ENCODE results near the gene TESPA1. TPM values are rescaled to one million over a fixed set of nuclear protein-coding genes. Genes with fewer than 3 reads are reported as not detected.

TESPA1 gene
- polyA plus RNA-seq, 1 donor = 1.5 TPM

GRCh38 chr12:54983536-54984101 lies 943 bp downstream of the TESPA1 start:
- DNase-seq = no peak

- DNase-seq = no peak
Measured at GRCh38 chr12:54981796-54982195, 2.8 kb downstream of the TESPA1 start.

- DNase-seq = no peak
Measured at GRCh38 chr12:54980341-54980740, 4.2 kb downstream of the TESPA1 start.

GRCh38 chr12:54977857-54978256 lies 6.7 kb downstream of the TESPA1 start:
- no peak for DNase-seq

GRCh38 chr12:54977155-54977554 lies 7.4 kb downstream of the TESPA1 start:
- DNase-seq = no peak

- DNase-seq = no peak
Measured at GRCh38 chr12:54975875-54976274, 8.7 kb downstream of the TESPA1 start.

- DNase-seq = no peak
Measured at GRCh38 chr12:54975272-54975671, 9.3 kb downstream of the TESPA1 start.

GRCh38 chr12:54974279-54974678 lies 10.3 kb downstream of the TESPA1 start:
- DNase-seq = no peak

- DNase-seq = no peak
Measured at GRCh38 chr12:54973556-54973955, 11.0 kb downstream of the TESPA1 start.

- no peak for DNase-seq
Measured at GRCh38 chr12:54970741-54971140, 13.8 kb downstream of the TESPA1 start.

GRCh38 chr12:54968181-54968730 lies 16.3 kb downstream of the TESPA1 start:
- DNase-seq = no peak

- DNase-seq = peak; percentile 35
Measured at GRCh38 chr12:54967461-54967860, 17.1 kb downstream of the TESPA1 start.

GRCh38 chr12:54961190-54961589 lies 23.4 kb downstream of the TESPA1 start:
- no peak for DNase-seq

- DNase-seq = no peak
Measured at GRCh38 chr12:54959291-54960018, 25.1 kb downstream of the TESPA1 start.

GRCh38 chr12:54958048-54958658 lies 26.4 kb downstream of the TESPA1 start:
- DNase-seq = peak; percentile 66

- DNase-seq = no peak
Measured at GRCh38 chr12:54956818-54957641, 27.5 kb downstream of the TESPA1 start.

- no peak for DNase-seq
Measured at GRCh38 chr12:54956322-54956721, 28.2 kb downstream of the TESPA1 start.

GRCh38 chr12:54954801-54955200 lies 29.8 kb downstream of the TESPA1 start:
- no peak for DNase-seq

- DNase-seq = no peak
Measured at GRCh38 chr12:54954228-54954627, 30.3 kb downstream of the TESPA1 start.

GRCh38 chr12:54950071-54950727 lies 34.4 kb downstream of the TESPA1 start:
- no peak for DNase-seq

GRCh38 chr12:54949073-54949711 lies 35.4 kb downstream of the TESPA1 start:
- no peak for DNase-seq

GRCh38 chr12:54948171-54948570 lies 36.4 kb downstream of the TESPA1 start:
- no peak for DNase-seq

Data from hindlimb muscle (tissue), 1 donor.